Transverse colon (tissue), 4 donors: ENCODE measurements around the gene TMEM208. TPM values are rescaled to one million over a fixed set of nuclear protein-coding genes. Genes with fewer than 3 reads are reported as not detected.
A peak's percentile ranks its signal among the peaks of the same experiment; 100 is the strongest.

ENCODE experiments used
- DNase-seq: peaks from one replicate; pipeline ENCODE4 v3.0.0-alpha.2; 2019
- H3K27ac ChIP-seq, 4 donors: fragments of 200-600 bp; sonication (generic); 2 replicates each; pipeline ENCODE4 v1.5.1; 2016 to 2018; ENCODE audit warnings: inconsistent platforms in 4 of 4
- H3K27me3 ChIP-seq: fragments of 200-600 bp; sonication (generic); 2 replicates; pipeline ENCODE4 v1.5.1; 2017; ENCODE audit warnings: inconsistent platforms
- H3K36me3 ChIP-seq, 4 donors: fragments of 200-600 bp; sonication (generic); 2 replicates each; pipeline ENCODE4 v1.5.1; 2017 to 2019; ENCODE audit warnings: inconsistent platforms in 4 of 4
- H3K4me1 ChIP-seq, 4 donors: fragments of 200-600 bp; sonication (generic); 2 replicates each; pipeline ENCODE4 v1.5.1; 2017 to 2020; ENCODE audit warnings: inconsistent platforms in 4 of 4
- H3K4me3 ChIP-seq, 4 donors: fragments of 200-600 bp; sonication (generic); 1 replicate in 1 of 4; 2 replicates in 3 of 4; pipeline versions ENCODE4 v1.5.1 to v1.6.1; 2017 to 2019; ENCODE audit warnings: inconsistent platforms in 4 of 4
- H3K9me3 ChIP-seq, 2 donors: fragments of 200-600 bp; sonication (generic); 2 replicates each; pipeline ENCODE4 v1.5.1; 2017 to 2019; ENCODE audit warnings: inconsistent platforms in 2 of 2
- EP300 ChIP-seq: sonication (generic); formaldehyde crosslinking; IDR thresholded peaks from one replicate; pipeline ENCODE4 v1.6.1; 2017; ENCODE audit warnings: antibody characterized with exemption, low read depth
- POLR2A ChIP-seq: fragments of 450-650 bp; IDR thresholded peaks from one replicate; pipeline ENCODE4 v1.6.1; 2016; ENCODE audit warnings: antibody characterized with exemption, mild to moderate bottlenecking, moderate library complexity
- POLR2AphosphoS5 ChIP-seq, 3 donors: sonication (generic); formaldehyde crosslinking; IDR thresholded peaks; one replicate each; pipeline ENCODE4 v1.6.1; 2016; ENCODE audit warnings: antibody characterized with exemption in 3 of 3
- WGBS, 2 donors: methylation state at CpG; one replicate each; pipeline ENCODE4 v1.1.5; 2018; ENCODE audit warnings: low coverage in 1 of 2; 5-methylcytosine and 5-hydroxymethylcytosine counted together
- in situ Hi-C, 4 donors: fragments of 200-750 bp; cut with MboI; loops; one replicate each; pipeline versions ENCODE4 v1.15.0 to v1.15.1; 2017; ENCODE audit warnings: low sequenced_read_pairs in 3 of 4, low pct_ligation_motif_present in 1 of 4, low pct_unique_long_range_greater_than_20kb in 1 of 4
- intact Hi-C: fragments of 100-400 bp; cut with DNase I; formaldehyde crosslinking; loops from one replicate; pipeline ENCODE4 v1.15.1; 2023; ENCODE audit warnings: low total_unique reads
- total RNA-seq, 4 donors: library from RNA; depleted of rRNA; stranded (reverse); fragments of >200 nt; gene quantifications; one replicate each; pipeline ENCODE4 v1.1.0, GENCODE V29; 2016
- TF ChIP-seq, protein P1 (sequence below), 5 experiments: fragments of 200-600 bp in 3 of 5; fragments of 450-650 bp in 2 of 5; sonication (generic) in 3 of 5; IDR thresholded peaks; 1 replicate in 2 of 5; 2 replicates in 3 of 5; pipeline ENCODE4 v1.5.1; 2016 to 2017; ENCODE audit warnings: antibody characterized with exemption in 5 of 5, inconsistent platforms in 3 of 5, mild to moderate bottlenecking in 2 of 5, moderate library complexity in 1 of 5

The TMEM208 gene
- total RNA-seq, 4 donors from 2014 or later: 29.5 to 50.2 (median 39.3) TPM; not detected in 1

DNA sequence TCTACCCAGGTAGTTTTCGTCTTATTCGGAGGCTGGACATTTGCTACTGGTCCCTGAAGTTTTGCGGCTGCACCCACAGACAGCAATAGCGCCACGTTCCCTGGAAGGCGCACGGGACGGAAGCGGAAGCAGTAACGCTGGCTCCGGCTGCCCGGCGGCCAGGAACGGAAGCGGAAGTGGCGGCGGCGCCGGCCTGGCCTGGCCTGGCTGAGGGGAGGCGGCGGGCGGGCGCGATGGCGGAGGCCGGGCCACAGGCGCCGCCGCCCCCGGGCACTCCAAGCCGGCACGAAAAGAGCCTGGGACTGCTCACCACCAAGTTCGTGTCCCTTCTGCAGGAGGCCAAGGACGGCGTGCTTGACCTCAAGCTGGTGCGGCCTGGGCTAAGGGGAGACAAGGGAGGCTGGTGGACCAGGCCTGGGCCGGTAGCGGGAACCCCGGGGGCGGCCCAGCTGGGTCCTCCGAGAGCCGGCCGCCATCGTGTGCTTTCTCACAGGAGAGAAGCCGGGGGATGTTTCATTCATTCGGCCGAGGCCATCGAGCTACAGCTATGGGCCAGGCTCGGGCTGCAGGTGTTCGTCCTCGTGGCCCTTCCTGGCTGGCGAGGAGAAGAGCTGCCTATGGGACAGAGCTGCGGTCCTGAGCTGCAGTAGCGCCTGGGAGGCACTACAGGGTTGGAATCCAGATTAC, 34.8 kb upstream of the TMEM208 start, which contains the start of gene E2F4:
E2F4 (plus strand) TSS at position 161 of the 687 bp plus-strand sequence; CDS start at position 234, 73 bp downstream.
- Histone ChIP-seq H3K27ac (peak within 1 kb of the TSS; percentile 78 to 92 (median 86)), H3K36me3 (peaks cover 0 to 26% (median 11%) of the 10 kb centered on the region in 4 donors), H3K27me3 (no peaks in the 10 kb centered on the region), H3K4me1 (peaks cover 11 to 25% (median 19%) of the 10 kb centered on the region in 4 donors), H3K4me3 (peak within 1 kb of the TSS; percentile 79 to 97 (median 88)), H3K9me3 (no peaks in the 10 kb centered on the region)
- intact Hi-C loops: no loop called here
- in situ Hi-C loops: no loop called here
- TF ChIP-seq POLR2AphosphoS5 (IDR thresholded peaks at IDR 0.05) (peak; percentile 55 to 87 (median 81)), EP300 (no peak), POLR2A (peak; percentile 35)
- TF ChIP-seq, protein P1, sequence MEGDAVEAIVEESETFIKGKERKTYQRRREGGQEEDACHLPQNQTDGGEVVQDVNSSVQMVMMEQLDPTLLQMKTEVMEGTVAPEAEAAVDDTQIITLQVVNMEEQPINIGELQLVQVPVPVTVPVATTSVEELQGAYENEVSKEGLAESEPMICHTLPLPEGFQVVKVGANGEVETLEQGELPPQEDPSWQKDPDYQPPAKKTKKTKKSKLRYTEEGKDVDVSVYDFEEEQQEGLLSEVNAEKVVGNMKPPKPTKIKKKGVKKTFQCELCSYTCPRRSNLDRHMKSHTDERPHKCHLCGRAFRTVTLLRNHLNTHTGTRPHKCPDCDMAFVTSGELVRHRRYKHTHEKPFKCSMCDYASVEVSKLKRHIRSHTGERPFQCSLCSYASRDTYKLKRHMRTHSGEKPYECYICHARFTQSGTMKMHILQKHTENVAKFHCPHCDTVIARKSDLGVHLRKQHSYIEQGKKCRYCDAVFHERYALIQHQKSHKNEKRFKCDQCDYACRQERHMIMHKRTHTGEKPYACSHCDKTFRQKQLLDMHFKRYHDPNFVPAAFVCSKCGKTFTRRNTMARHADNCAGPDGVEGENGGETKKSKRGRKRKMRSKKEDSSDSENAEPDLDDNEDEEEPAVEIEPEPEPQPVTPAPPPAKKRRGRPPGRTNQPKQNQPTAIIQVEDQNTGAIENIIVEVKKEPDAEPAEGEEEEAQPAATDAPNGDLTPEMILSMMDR (IDR thresholded peaks at IDR 0.05): no peak
- peak; percentile 93 for DNase-seq
- WGBS, 2 donors: 0% methylated on average over 53 of the region's 54 CpGs; no CpG with 5 or more reads in 1 of the 2 donors

DNA sequence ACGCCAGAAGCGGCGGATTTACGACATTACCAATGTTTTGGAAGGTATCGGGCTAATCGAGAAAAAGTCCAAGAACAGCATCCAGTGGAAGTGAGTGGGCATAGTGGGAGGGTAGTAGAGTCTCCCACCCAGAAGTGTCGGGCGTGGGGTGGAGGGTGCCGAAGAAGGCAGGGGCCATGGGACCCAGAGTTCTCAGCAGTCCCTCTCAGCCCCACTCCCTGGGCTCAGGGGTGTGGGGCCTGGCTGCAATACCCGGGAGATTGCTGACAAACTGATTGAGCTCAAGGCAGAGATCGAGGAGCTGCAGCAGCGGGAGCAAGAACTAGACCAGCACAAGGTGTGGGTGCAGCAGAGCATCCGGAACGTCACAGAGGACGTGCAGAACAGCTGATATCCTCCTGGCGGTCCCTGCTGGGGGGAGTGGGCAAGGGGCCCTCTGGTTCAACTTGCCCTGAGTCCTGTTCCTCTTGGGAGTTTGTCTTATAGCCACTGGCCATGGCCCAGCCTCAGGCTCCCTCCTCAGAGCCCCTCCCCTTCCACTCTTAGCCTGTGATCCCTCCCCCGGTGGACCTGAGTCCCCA, 34.1 kb upstream of the TMEM208 start:
- H3K4me1 ChIP-seq: peaks cover 11 to 26% (median 23%) of the 10 kb centered on the region in 4 donors
- in situ Hi-C loops: no loop called here
- peak overlapping the region; percentile 79 to 97 (median 88) for H3K4me3 ChIP-seq
- no peaks in the 10 kb centered on the region for H3K27me3 ChIP-seq
- WGBS, 2 donors: 27% methylated on average over 17 of the region's 17 CpGs; no CpG with 5 or more reads in 1 of the 2 donors
- H3K27ac ChIP-seq: peak overlapping the region; percentile 78 to 92 (median 86)
- DNase-seq: no peak
- peaks cover 0 to 31% (median 11%) of the 10 kb centered on the region in 4 donors for H3K36me3 ChIP-seq
- intact Hi-C loops: no loop called here
- TF ChIP-seq, protein P1 (IDR thresholded peaks at IDR 0.05): no peak
- TF ChIP-seq POLR2A (no peak), POLR2AphosphoS5 (IDR thresholded peaks at IDR 0.05) (no peak), EP300 (no peak)
- H3K9me3 ChIP-seq: no peaks in the 10 kb centered on the region

DNA sequence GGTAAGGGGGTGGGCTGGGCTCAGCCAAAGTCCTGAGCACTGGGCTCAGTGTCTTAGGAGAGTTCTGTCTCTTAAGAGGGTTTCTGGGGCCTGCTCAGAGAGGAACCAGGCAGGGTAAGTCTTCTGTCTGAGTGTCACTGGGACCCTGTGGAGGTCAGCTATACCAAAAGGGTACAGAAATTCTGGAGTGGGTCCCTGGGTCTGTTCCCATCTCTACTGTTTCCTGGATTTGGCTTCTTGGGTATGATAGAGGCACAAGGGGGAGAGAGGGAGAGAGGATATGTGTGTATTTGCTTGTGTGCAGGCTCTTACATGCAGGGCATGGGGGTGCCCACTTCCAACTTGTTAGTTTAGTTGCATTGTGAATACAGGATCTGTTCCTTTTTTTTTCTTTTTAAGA, 33.4 kb upstream of the TMEM208 start:
- Histone ChIP-seq H3K27ac (peak overlapping the region in 1 of 4 donors; percentile 92), H3K9me3 (no peaks in the 10 kb centered on the region), H3K4me3 (peak overlapping the region in 1 of 4 donors; percentile 97), H3K36me3 (peaks cover 0 to 31% (median 11%) of the 10 kb centered on the region in 4 donors), H3K27me3 (no peaks in the 10 kb centered on the region), H3K4me1 (peaks cover 11 to 33% (median 29%) of the 10 kb centered on the region in 4 donors)
- no peak for DNase-seq
- no peak for TF ChIP-seq EP300
- TF ChIP-seq, protein P1 (IDR thresholded peaks at IDR 0.05): no peak
- no peak for TF ChIP-seq POLR2AphosphoS5 (IDR thresholded peaks at IDR 0.05)
- TF ChIP-seq POLR2A: no peak
- in situ Hi-C loops: no loop called here
- intact Hi-C loops: no loop called here

DNA sequence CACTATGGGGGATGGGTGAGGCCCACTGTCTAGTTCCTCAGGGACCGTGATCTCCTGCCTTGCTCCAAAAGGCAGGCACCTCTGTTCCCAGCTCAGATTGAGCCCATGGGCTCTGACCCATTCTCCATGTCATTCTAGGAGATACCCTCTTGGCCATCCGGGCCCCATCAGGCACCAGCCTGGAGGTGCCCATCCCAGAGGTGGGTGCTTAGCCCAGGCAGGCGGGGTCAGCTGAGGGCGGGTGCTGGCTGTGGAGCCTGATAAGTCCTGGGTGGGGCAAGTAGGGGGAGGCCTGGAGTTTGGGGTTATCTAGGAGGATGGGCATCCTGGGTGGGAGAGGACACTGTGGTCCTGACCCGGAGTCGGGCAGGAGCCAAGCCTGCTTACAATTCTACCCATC, 32.7 kb upstream of the TMEM208 start:
- TF ChIP-seq POLR2A (no peak), POLR2AphosphoS5 (IDR thresholded peaks at IDR 0.05) (no peak), EP300 (no peak)
- TF ChIP-seq, protein P1 (IDR thresholded peaks at IDR 0.05): no peak
- no peak overlapping the region for H3K27ac ChIP-seq
- intact Hi-C loops (no loop called here), in situ Hi-C loops (no loop called here)
- H3K9me3 ChIP-seq: no peaks in the 10 kb centered on the region
- H3K4me3 ChIP-seq: no peak overlapping the region
- DNase-seq: no peak
- H3K36me3 ChIP-seq: peaks cover 0 to 31% (median 11%) of the 10 kb centered on the region in 4 donors
- H3K27me3 ChIP-seq: no peaks in the 10 kb centered on the region
- peaks cover 11 to 37% (median 34%) of the 10 kb centered on the region in 4 donors for H3K4me1 ChIP-seq
- 96% methylated on average over 6 of the region's 6 CpGs; no CpG with 5 or more reads in 1 of the 2 donors for WGBS, 2 donors
